GM12891 (cell line): ENCODE results near the gene PCSK6.

ENCODE experiments used
- POLR2A ChIP-seq: IDR thresholded peaks from 2 replicates; pipeline ENCODE4 v1.6.1; 2011; ENCODE audit warnings: low read depth, low read length, control low read depth
- POLR2AphosphoS5 ChIP-seq: IDR thresholded peaks from 2 replicates; pipeline ENCODE4 v1.6.1; 2011; ENCODE audit warnings: low read depth, low read length, control low read depth
- POU2F2 ChIP-seq: IDR thresholded peaks from 2 replicates; pipeline ENCODE4 v1.6.1; 2011; ENCODE audit warnings: low read depth, mild to moderate bottlenecking, control low read depth, low read length, moderate library complexity
- SPI1 ChIP-seq: IDR thresholded peaks from 2 replicates; pipeline ENCODE4 v1.6.1; 2011; ENCODE audit warnings: low read depth, low read length, control low read depth
- TAF1 ChIP-seq: IDR thresholded peaks from 2 replicates; pipeline ENCODE4 v1.6.1; 2011; ENCODE audit warnings: low read depth, low read length, control low read depth

GRCh38 chr15:101478701-101479341 lies 10.7 kb downstream of the PCSK6 start:
- TF ChIP-seq POLR2A (no peak), SPI1 (no peak), TAF1 (no peak), POLR2AphosphoS5 (no peak), POU2F2 (no peak)
